ENCODE results near the gene SMIM41.
A peak's percentile ranks its signal among the peaks of the same experiment; 100 is the strongest.

SMIM41 gene

DNA sequence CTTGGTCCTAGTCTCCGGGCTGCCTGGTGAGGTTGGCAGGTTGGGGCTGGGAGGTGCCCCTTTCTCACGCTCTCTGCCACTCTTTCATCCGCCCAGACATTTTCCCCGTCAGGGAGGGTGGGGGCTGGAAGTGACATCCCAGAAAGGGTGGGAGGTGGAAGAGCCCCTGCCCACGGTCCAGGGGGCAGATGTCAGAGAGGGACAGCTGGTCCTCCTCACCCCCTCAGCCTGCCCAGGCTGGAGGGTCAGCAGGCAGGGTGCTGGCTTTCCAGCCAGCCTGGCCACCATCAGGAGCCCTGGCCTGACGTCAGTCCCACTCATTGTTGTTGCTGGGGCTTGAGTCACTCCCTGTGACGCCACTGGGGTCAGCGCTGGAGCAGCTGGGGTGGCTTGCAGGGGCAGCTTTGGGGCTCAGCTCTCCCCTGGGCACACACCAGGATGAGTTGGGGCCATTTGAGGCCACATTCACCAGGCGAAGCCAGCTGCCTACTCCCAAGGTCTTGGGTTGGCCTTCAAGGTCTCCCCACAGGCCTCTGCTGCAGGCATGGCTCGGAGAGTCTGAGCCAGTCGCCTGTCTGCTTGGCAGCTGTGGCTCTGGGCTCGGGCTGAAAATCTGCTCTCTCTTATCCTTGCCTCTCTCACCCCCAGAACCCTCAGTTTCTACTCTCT lies 15.4 kb upstream of the SMIM41 start:
- TF ChIP-seq POLR2AphosphoS5 (IDR thresholded peaks at IDR 0.05; ENCODE audit: low read depth, low read length) (no peak), SIN3A (IDR thresholded peaks at IDR 0.05; ENCODE audit: borderline replicate concordance, insufficient read depth, low read length) (no peak), FOXP2 (optimal IDR thresholded peaks at IDR 0.05; ENCODE audit: borderline replicate concordance, extremely low read depth, extremely low read length, insufficient read depth) (no peak), TAF1 (IDR thresholded peaks at IDR 0.05; ENCODE audit: borderline replicate concordance, insufficient read depth, low read length) (no peak)
- TF ChIP-seq, protein P1, sequence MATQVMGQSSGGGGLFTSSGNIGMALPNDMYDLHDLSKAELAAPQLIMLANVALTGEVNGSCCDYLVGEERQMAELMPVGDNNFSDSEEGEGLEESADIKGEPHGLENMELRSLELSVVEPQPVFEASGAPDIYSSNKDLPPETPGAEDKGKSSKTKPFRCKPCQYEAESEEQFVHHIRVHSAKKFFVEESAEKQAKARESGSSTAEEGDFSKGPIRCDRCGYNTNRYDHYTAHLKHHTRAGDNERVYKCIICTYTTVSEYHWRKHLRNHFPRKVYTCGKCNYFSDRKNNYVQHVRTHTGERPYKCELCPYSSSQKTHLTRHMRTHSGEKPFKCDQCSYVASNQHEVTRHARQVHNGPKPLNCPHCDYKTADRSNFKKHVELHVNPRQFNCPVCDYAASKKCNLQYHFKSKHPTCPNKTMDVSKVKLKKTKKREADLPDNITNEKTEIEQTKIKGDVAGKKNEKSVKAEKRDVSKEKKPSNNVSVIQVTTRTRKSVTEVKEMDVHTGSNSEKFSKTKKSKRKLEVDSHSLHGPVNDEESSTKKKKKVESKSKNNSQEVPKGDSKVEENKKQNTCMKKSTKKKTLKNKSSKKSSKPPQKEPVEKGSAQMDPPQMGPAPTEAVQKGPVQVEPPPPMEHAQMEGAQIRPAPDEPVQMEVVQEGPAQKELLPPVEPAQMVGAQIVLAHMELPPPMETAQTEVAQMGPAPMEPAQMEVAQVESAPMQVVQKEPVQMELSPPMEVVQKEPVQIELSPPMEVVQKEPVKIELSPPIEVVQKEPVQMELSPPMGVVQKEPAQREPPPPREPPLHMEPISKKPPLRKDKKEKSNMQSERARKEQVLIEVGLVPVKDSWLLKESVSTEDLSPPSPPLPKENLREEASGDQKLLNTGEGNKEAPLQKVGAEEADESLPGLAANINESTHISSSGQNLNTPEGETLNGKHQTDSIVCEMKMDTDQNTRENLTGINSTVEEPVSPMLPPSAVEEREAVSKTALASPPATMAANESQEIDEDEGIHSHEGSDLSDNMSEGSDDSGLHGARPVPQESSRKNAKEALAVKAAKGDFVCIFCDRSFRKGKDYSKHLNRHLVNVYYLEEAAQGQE (IDR thresholded peaks at IDR 0.05; ENCODE audit: insufficient read depth in 1 of 2, low read depth in 2 of 2, low read length in 2 of 2), result no peak

DNA sequence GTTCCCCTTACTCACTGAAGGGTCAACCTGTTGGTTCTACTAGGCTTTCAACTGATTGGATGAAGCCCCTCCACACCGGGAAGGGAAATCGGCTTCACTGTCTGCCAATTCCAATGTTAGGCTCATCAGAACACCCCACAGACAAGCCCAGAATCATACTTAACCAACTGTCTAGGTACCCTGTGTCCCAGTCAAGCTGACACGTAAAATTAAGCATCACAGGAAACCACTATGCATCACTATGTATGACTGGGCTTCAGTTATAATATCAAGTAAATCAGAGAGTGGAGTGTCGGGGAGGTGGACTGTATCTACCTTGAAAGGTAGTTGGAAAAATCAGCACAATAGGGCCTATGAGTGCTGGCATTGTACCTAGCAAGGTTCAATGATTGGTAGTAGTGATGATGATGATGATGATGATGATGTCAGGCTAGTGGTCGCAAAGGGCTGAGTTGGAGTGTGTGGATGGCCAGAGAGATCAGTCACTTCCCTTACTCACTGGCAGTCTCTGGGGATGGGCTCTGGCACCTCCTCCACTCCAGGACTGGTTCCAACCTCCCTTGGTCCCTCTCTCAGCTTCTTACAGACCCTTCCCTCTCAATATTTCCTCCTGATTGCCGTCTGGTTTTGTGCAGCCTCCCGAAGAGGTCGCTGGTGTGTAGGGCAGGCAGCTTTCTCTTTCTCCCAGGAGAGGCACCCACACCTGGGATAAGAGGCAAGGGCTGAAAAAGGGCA lies 13.0 kb upstream of the SMIM41 start:
- TF ChIP-seq POLR2AphosphoS5 (IDR thresholded peaks at IDR 0.05; ENCODE audit: low read depth, low read length), result no peak
- TF ChIP-seq FOXP2 (optimal IDR thresholded peaks at IDR 0.05; ENCODE audit: borderline replicate concordance, extremely low read depth, extremely low read length, insufficient read depth), result no peak
- TF ChIP-seq, protein P1 (IDR thresholded peaks at IDR 0.05; ENCODE audit: insufficient read depth in 1 of 2, low read depth in 2 of 2, low read length in 2 of 2), result no peak
- no peak for TF ChIP-seq TAF1 (IDR thresholded peaks at IDR 0.05; ENCODE audit: borderline replicate concordance, insufficient read depth, low read length)
- no peak for TF ChIP-seq SIN3A (IDR thresholded peaks at IDR 0.05; ENCODE audit: borderline replicate concordance, insufficient read depth, low read length)

- TF ChIP-seq, protein P1 (IDR thresholded peaks at IDR 0.05; ENCODE audit: insufficient read depth in 1 of 2, low read depth in 2 of 2, low read length in 2 of 2), result no peak
- TF ChIP-seq POLR2AphosphoS5 (IDR thresholded peaks at IDR 0.05; ENCODE audit: low read depth, low read length), result no peak
- TF ChIP-seq TAF1 (IDR thresholded peaks at IDR 0.05; ENCODE audit: borderline replicate concordance, insufficient read depth, low read length), result no peak
- no peak for TF ChIP-seq SIN3A (IDR thresholded peaks at IDR 0.05; ENCODE audit: borderline replicate concordance, insufficient read depth, low read length)
- no peak for TF ChIP-seq FOXP2 (optimal IDR thresholded peaks at IDR 0.05; ENCODE audit: borderline replicate concordance, extremely low read depth, extremely low read length, insufficient read depth)
Measured at GRCh38 chr12:52067081-52067374, 12.5 kb upstream of the SMIM41 start.

DNA sequence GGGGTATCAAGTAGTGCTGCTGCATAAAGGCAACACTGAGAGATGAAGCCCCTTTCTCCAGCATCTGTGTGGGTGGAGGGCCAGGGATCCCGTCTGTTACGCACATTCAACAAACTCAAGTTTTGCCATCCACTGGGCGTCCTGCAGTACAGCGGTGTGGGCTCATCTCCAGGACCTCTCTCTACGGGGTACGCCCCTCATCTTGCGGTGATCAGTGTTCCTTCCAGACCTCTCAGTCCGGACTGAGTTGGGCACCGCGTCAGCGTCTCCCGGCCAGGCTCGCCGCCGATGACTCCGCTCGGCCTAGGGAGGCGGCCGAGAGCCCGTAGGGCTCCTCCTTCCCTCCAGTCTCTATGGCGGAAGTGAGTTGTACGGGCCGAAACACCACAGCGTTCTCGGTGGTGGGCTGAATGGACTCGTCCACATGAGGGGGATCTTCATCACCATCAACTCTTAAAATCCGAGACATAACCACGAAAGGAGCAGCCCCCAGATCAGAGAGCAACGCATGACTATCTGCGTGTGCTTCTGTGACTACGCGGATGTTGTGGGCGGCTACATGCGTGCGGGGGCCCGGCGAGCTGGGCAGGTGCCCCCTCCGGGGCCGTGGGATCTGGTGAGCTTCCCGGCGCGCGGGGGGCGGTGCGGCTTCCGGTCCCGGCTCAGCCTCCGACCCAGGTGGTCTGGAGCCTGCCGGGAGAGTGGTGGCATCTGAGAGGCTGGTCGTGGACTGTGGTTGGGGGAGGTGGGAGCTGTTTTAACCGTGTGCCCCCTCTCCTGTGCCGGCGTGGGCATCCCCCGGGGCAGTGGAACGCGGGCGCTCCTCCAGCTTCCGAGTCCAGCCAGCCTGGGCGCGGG lies 9.9 kb upstream of the SMIM41 start, which contains the start of gene ATG101:
Gene ATG101 (plus strand): TSS at position 652 of the 858 bp plus-strand sequence. CDS start 3,673 bp downstream, outside the sequence.
- TF ChIP-seq SIN3A (IDR thresholded peaks at IDR 0.05; ENCODE audit: borderline replicate concordance, insufficient read depth, low read length) (peak; percentile 49; the same call in 1 of the 2 replicates), FOXP2 (optimal IDR thresholded peaks at IDR 0.05; ENCODE audit: borderline replicate concordance, extremely low read depth, extremely low read length, insufficient read depth) (peak; percentile 89), TAF1 (IDR thresholded peaks at IDR 0.05; ENCODE audit: borderline replicate concordance, insufficient read depth, low read length) (peak; percentile 88; the same call in 1 of the 2 replicates), POLR2AphosphoS5 (IDR thresholded peaks at IDR 0.05; ENCODE audit: low read depth, low read length) (peak; percentile 84)
- TF ChIP-seq, protein P1 (IDR thresholded peaks at IDR 0.05; ENCODE audit: insufficient read depth in 1 of 2, low read depth in 2 of 2, low read length in 2 of 2), result 0 out of 4 replicates have a peak, but pooled peaks of 1 of the 2 experiments have one; percentile 24

Data from PFSK-1 (cell line).